ENCODE data around the gene OR2H2. TPM values are rescaled to one million over a fixed set of nuclear protein-coding genes. Genes with fewer than 3 reads are reported as not detected.
A peak's percentile ranks its signal among the peaks of the same experiment; 100 is the strongest.

Gene OR2H2
- total RNA-seq (2014; rRNA removed) (not detected in 2 replicates), Bru-seq, nascent RNA (not detected), BruChase-seq, experiment 1, labeled RNA remaining after a 6-hour chase (not detected), BruChase-seq, experiment 2, labeled RNA remaining after a 2-hour chase (not detected)
- long read RNA-seq, partial matches to known transcripts: 0 of 1 reads
- long read RNA-seq, other reads (novel, unspliced or antisense): 1 of 1 reads

- Histone ChIP-seq H4K20me1 (ENCODE audit: low read length) (no peaks in the 10 kb centered on the region), H3K9me2 (replicated peaks; ENCODE audit: low read length) (no peaks in the 10 kb centered on the region), H3K79me2 (ENCODE audit: low read length) (no peaks in the 10 kb centered on the region), H3K4me2 (ENCODE audit: low read length) (no peak within 1 kb of the TSS), H2AFZ (ENCODE audit: low read length) (no peak within 1 kb of the TSS), H3K9ac (ENCODE audit: low read length) (no peak within 1 kb of the TSS), H3K27ac (ENCODE audit: low read length) (no peak within 1 kb of the TSS), H3K4me1 (ENCODE audit: insufficient read depth, low read length) (no peaks in the 10 kb centered on the region), H3K9me3 (ENCODE audit: low read length) (no peaks in the 10 kb centered on the region), H3K27me3 (ENCODE audit: low read length) (peaks cover 59% of the 10 kb centered on the region), H3F3A (ENCODE audit: low read length, unreplicated experiment) (no peaks in the 10 kb centered on the region), H3K36me3 (ENCODE audit: low read depth, low read length) (no peaks in the 10 kb centered on the region), H3K4me3 (ENCODE audit: low read length) (no peak within 1 kb of the TSS)
- TF ChIP-seq EZH2phosphoT487 (IDR thresholded peaks at IDR 0.05; ENCODE audit: borderline replicate concordance, low read length) (no peak), EZH2 (IDR thresholded peaks at IDR 0.05; ENCODE audit: low read length, unreplicated experiment) (no peak), CTCF (conservative IDR thresholded peaks at IDR 0.05; ENCODE audit: low read depth, low read length) (no peak)
- DNase-seq (no peak), ATAC-seq (no peak)
- intact Hi-C loops (cut with micrococcal nuclease): loop anchor here (5.0 kb wide), 2 partner anchors 568 to 898 kb away; no protein-coding TSS in a partner anchor
- no TSS peak for BruUV-seq (replicated peaks)
- CTCF ChIA-PET: no interaction called here
- POLR2A ChIA-PET (ENCODE audit: unreplicated experiment): no interaction called here
These were observed at the start of gene OR2H2 for GRCh38 chr6:29584821-29585220. Gene OR2H2 (plus strand): TSS chr6:29585121. CDS start chr6:29587945, 2,824 bp downstream.

- no peak overlapping the region for H3K4me3 ChIP-seq (ENCODE audit: low read length)
- intact Hi-C loops (cut with micrococcal nuclease): no loop called here
- no peaks in the 10 kb centered on the region for H3K4me1 ChIP-seq (ENCODE audit: insufficient read depth, low read length)
- H3K36me3 ChIP-seq (ENCODE audit: low read depth, low read length): no peaks in the 10 kb centered on the region
- no peak for TF ChIP-seq CTCF (conservative IDR thresholded peaks at IDR 0.05; ENCODE audit: low read depth, low read length)
- no peak for TF ChIP-seq EZH2 (IDR thresholded peaks at IDR 0.05; ENCODE audit: low read length, unreplicated experiment)
- TF ChIP-seq EZH2phosphoT487 (IDR thresholded peaks at IDR 0.05; ENCODE audit: borderline replicate concordance, low read length): no peak
- CTCF ChIA-PET: no interaction called here
- H3K4me2 ChIP-seq (ENCODE audit: low read length): no peak overlapping the region
- H3K27me3 ChIP-seq (ENCODE audit: low read length): peaks cover 24% of the 10 kb centered on the region
- no peaks in the 10 kb centered on the region for H3F3A ChIP-seq (ENCODE audit: low read length, unreplicated experiment)
- no peak for ATAC-seq
- H3K79me2 ChIP-seq (ENCODE audit: low read length): no peaks in the 10 kb centered on the region
- no TSS peak for BruUV-seq (replicated peaks)
- no peak overlapping the region for H2AFZ ChIP-seq (ENCODE audit: low read length)
- no peak overlapping the region for H3K9ac ChIP-seq (ENCODE audit: low read length)
- H3K27ac ChIP-seq (ENCODE audit: low read length): no peak overlapping the region
- no peaks in the 10 kb centered on the region for H3K9me3 ChIP-seq (ENCODE audit: low read length)
- H3K9me2 ChIP-seq (replicated peaks; ENCODE audit: low read length): no peaks in the 10 kb centered on the region
- peak; percentile 3 for DNase-seq
- no peaks in the 10 kb centered on the region for H4K20me1 ChIP-seq (ENCODE audit: low read length)
- POLR2A ChIA-PET (ENCODE audit: unreplicated experiment): no interaction called here
These were observed 47.1 kb upstream of the OR2H2 start for GRCh38 chr6:29537714-29538403.

GRCh38 chr6:29547573-29547972 lies 37.3 kb upstream of the OR2H2 start:
- no peak for ATAC-seq
- H3K4me2 ChIP-seq (ENCODE audit: low read length): no peak overlapping the region
- no peaks in the 10 kb centered on the region for H4K20me1 ChIP-seq (ENCODE audit: low read length)
- H3K27ac ChIP-seq (ENCODE audit: low read length): no peak overlapping the region
- no peaks in the 10 kb centered on the region for H3F3A ChIP-seq (ENCODE audit: low read length, unreplicated experiment)
- no peak for TF ChIP-seq CTCF (conservative IDR thresholded peaks at IDR 0.05; ENCODE audit: low read depth, low read length)
- TF ChIP-seq EZH2 (IDR thresholded peaks at IDR 0.05; ENCODE audit: low read length, unreplicated experiment): no peak
- no peak for TF ChIP-seq EZH2phosphoT487 (IDR thresholded peaks at IDR 0.05; ENCODE audit: borderline replicate concordance, low read length)
- BruUV-seq (replicated peaks): no TSS peak
- no peak overlapping the region for H3K9ac ChIP-seq (ENCODE audit: low read length)
- H3K4me1 ChIP-seq (ENCODE audit: insufficient read depth, low read length): no peaks in the 10 kb centered on the region
- ChIA-PET POLR2A (ENCODE audit: unreplicated experiment) (no interaction called here), CTCF (no interaction called here)
- no peaks in the 10 kb centered on the region for H3K9me2 ChIP-seq (replicated peaks; ENCODE audit: low read length)
- no peak overlapping the region for H3K4me3 ChIP-seq (ENCODE audit: low read length)
- no peak for DNase-seq
- intact Hi-C loops (cut with micrococcal nuclease): no loop called here
- no peaks in the 10 kb centered on the region for H3K9me3 ChIP-seq (ENCODE audit: low read length)
- no peaks in the 10 kb centered on the region for H3K36me3 ChIP-seq (ENCODE audit: low read depth, low read length)
- peaks cover 64% of the 10 kb centered on the region for H3K27me3 ChIP-seq (ENCODE audit: low read length)
- H3K79me2 ChIP-seq (ENCODE audit: low read length): no peaks in the 10 kb centered on the region
- no peak overlapping the region for H2AFZ ChIP-seq (ENCODE audit: low read length)
